Mononuclear cell (primary cell): ENCODE measurements around the gene PXN. TPM values are rescaled to one million over a fixed set of nuclear protein-coding genes. Genes with fewer than 3 reads are reported as not detected.

Source experiments
- H3K27me3 ChIP-seq: 2 replicates; pipeline ENCODE4 v1.6.0; 2011; ENCODE audit warnings: low read length, control low read depth; ENCODE audit not compliant: insufficient read depth
- H3K4me1 ChIP-seq: 2 replicates; pipeline ENCODE4 v1.5.1; 2011; ENCODE audit warnings: mild to moderate bottlenecking, low read length, control low read depth; ENCODE audit not compliant: insufficient read depth
- H3K4me3 ChIP-seq: 2 replicates; pipeline ENCODE4 v1.5.1; 2011; ENCODE audit warnings: mild to moderate bottlenecking, low read length, moderate library complexity
- H3K9me3 ChIP-seq: 2 replicates; pipeline ENCODE4 v1.5.1; 2011; ENCODE audit warnings: low read depth, mild to moderate bottlenecking, control low read depth, low read length
- total RNA-seq: library from RNA; depleted of rRNA; stranded (reverse); fragments of >200 nt; gene quantifications from one replicate; pipeline ENCODE4 v1.2.3, GENCODE V29; 2012

The PXN gene
- total RNA-seq = 80.8 TPM

DNA sequence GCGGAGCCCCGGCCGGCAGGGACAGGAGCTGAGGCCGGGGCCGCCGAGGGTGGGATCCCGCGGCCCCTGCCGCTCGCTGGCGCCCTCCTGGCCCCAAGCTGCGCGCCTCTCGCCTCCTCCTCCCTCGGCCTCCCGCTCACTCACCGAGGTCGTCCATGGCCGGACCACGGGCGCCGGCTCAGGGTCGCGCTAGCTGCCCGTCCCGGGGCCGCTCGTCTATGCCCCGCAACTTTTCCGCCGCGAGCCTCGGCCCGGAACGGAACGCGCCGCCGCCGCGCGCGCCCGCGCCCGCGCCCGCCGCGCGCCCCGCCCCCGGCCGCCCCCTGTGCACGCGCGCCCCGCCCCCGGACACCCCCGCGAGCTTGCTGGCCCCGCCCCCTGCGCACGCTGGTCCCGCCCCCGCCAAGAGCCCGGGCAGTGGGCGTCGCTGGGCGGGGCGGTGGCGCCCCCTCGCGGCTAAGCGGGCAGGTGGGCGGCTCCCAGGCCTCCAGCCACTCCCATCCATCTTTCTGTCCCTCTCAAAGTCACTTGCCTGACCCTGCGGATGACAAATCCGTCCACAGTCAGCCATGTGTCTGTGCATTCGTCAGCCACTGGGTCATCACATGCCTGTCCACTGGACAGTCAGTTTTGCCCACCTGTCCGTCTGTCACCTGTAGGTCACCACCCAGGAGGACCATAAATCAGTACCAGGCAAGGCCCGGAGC is at the start of gene PXN:
Gene PXN (minus strand): TSS at position 258 of the 707 bp plus-strand sequence. CDS start 101 bp downstream, at position 157.
- H3K4me3 ChIP-seq = peak within 1 kb of the TSS; percentile 85
- H3K27me3 ChIP-seq = no peaks in the 10 kb centered on the region
- no peaks in the 10 kb centered on the region for H3K9me3 ChIP-seq
- H3K4me1 ChIP-seq = peaks cover 47% of the 10 kb centered on the region

DNA sequence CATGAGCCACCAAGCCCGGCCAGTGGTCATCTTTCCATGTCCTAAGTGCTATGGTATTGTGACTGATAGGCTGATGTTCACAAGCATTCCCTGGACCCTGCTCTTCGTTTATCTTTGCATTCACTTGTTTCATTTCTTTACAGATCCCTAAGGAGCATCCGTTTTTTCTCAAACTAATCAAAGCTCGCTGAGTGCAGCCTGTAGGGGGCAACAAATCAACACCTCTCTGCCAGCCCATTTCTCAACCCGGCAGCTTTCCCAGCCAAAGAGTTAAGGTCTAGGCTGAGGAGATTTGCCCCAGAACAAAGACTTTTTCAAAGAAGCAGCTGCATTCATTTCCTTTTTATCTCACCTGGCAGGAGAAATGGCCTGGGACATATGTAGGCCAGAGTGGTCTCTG is 48.7 kb upstream of the PXN start:
- Histone ChIP-seq H3K27me3 (no peaks in the 10 kb centered on the region), H3K4me1 (peaks cover 15% of the 10 kb centered on the region), H3K9me3 (no peaks in the 10 kb centered on the region), H3K4me3 (no peak overlapping the region)

DNA sequence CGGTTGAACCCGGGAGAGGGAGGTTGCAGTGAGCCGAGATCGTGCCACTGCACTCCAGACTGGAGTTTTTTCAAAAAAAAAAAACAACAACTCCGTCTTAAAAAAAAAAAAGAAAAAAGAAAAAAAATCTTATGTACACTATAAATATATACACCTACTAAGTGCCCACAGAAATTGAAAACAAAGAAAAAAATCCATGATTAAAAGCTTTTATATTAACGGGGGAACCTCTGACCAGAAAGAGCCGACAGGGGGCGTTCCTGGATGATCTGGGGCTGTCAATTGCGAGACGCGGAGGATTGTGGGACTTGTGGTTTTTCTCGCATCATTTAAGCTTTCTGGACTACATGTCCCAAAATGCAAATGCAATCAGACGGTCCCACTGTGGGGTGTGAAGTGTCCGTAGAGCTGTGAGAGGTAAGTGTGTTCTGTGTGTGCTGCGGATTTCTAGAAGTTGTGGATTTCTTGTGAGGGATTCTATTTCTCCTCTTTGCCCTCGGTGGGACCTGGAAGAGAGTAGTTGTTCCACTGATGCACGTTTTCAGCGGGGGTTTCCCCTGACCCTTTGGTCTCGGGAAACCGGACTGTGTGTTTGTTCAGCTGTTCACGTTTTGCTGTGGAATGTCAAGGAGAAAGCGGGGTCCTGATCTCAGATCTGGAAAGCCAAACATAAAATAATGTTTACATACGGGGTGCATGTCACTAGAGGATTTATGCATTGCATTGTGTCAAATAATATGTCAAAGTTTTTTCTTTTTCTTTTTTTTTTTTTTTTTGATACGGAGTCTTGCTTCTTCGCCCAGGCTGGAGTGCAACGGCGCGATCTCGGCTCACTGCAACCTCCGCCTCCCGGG is 36.7 kb upstream of the PXN start, which contains the start of gene SIRT4:
Gene SIRT4 (plus strand): TSS at position 360 of the 854 bp plus-strand sequence. CDS start 1,241 bp downstream, outside the sequence.
- H3K4me1 ChIP-seq = peaks cover 10% of the 10 kb centered on the region
- no peaks in the 10 kb centered on the region for H3K27me3 ChIP-seq
- peak within 1 kb of the TSS; percentile 93 for H3K4me3 ChIP-seq
- no peaks in the 10 kb centered on the region for H3K9me3 ChIP-seq

DNA sequence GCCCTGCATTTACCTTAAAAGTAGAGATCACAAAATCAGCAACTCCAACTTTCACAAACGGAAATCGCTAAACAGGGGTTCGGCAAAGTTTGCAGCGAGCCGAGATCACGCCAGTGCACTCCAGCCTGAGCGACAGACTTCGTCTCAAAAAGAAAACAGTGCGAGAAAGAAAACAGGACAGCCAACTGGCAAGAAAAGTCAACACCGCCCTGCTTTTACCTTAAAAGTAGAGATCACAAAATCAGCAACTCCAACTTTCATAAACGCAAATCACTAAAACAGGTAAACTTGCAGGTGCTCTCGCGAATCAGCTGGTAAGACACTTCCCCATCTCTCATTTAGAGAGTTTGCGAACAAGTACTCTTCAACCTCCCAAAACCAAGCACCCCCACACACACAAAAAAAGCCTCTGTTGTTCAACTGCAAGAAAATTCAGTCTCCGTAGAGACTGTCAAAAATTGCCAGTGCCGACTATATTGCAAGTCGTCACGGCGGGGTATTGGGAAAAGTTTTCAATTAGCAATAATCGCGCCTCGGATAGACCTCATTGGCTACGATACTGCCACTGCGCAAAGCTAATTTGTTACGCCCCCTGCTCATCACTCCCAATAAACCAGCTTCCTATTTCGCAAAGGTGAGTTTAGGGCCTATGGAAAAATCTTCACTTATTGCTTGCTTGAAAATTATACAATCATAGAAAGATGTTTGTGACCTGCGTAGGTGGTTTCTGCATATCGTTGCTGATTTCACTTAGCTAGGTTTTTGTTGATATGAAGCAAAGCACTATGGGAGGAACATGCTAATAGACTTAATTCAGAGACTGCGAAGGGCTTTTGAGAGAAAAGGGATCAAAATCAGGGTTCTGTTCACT is 27.4 kb upstream of the PXN start, which contains the start of gene RNU4-1:
Gene RNU4-1 (minus strand): TSS at position 577 of the 871 bp plus-strand sequence.
- H3K9me3 ChIP-seq = no peaks in the 10 kb centered on the region
- no peaks in the 10 kb centered on the region for H3K27me3 ChIP-seq
- peaks cover 34% of the 10 kb centered on the region for H3K4me1 ChIP-seq
- H3K4me3 ChIP-seq = peak within 1 kb of the TSS; percentile 41

- no peaks in the 10 kb centered on the region for H3K27me3 ChIP-seq
- H3K9me3 ChIP-seq = no peaks in the 10 kb centered on the region
- peak overlapping the region; percentile 41 for H3K4me3 ChIP-seq
These were observed 26.8 kb upstream of the PXN start for GRCh38 chr12:120292411-120292660.

DNA sequence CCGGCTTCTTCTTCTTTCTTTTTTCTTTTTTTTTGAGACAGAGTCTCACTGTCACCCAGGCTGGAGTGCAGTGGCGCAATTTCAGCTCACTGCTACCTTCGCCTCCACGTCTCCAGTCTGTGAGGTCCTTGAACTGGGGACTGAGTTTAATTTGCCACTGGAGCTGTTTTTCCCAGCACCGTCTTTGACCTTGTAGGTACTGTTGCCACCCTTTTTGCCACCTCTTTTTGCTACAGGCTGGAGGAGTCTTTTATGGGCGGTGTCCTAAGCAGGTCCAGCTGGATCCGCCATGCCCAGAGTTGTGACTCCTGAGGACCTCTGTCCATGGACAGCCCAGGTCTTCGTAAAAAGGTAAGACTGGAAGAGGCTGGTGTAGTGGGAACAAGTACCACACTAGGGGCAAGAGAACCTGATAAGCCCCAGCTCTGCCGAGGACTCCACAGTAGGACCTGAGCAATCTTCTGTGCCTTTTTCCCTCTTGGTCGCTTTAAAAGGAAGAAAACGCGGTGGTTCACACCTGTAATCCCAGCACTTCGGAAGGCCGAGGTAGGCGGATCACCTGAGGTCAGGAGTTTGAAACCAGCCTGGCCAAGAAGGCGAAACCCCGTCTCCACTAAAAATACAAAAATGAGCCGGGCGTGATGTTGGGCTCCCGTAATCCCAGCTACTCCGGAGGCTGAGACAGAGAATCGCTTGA is 25.2 kb upstream of the PXN start:
- Histone ChIP-seq H3K9me3 (no peaks in the 10 kb centered on the region), H3K4me1 (peaks cover 34% of the 10 kb centered on the region), H3K4me3 (peak overlapping the region; percentile 41), H3K27me3 (no peaks in the 10 kb centered on the region)

More at GRCh38 chr12:120292411-120292660, 26.8 kb upstream of the PXN start:
- H3K4me1 ChIP-seq = peaks cover 34% of the 10 kb centered on the region

GRCh38 chr12:120287491-120287890 is 22.0 kb upstream of the PXN start:
- Histone ChIP-seq H3K27me3 (no peaks in the 10 kb centered on the region), H3K9me3 (no peaks in the 10 kb centered on the region), H3K4me3 (no peak overlapping the region), H3K4me1 (peaks cover 23% of the 10 kb centered on the region)

GRCh38 chr12:120286768-120287490 is 21.4 kb upstream of the PXN start:
- Histone ChIP-seq H3K4me1 (peaks cover 19% of the 10 kb centered on the region), H3K9me3 (no peaks in the 10 kb centered on the region), H3K27me3 (no peaks in the 10 kb centered on the region), H3K4me3 (no peak overlapping the region)

GRCh38 chr12:120284381-120284780 is 18.9 kb upstream of the PXN start:
- no peaks in the 10 kb centered on the region for H3K9me3 ChIP-seq
- no peaks in the 10 kb centered on the region for H3K27me3 ChIP-seq
- H3K4me1 ChIP-seq = no peaks in the 10 kb centered on the region
- H3K4me3 ChIP-seq = no peak overlapping the region

- Histone ChIP-seq H3K9me3 (no peaks in the 10 kb centered on the region), H3K4me3 (no peak overlapping the region), H3K27me3 (no peaks in the 10 kb centered on the region), H3K4me1 (no peaks in the 10 kb centered on the region)
These were observed 17.8 kb upstream of the PXN start for GRCh38 chr12:120283318-120283717.

GRCh38 chr12:120278137-120279069 is 12.9 kb upstream of the PXN start:
- no peaks in the 10 kb centered on the region for H3K27me3 ChIP-seq
- H3K4me1 ChIP-seq = no peaks in the 10 kb centered on the region
- H3K4me3 ChIP-seq = no peak overlapping the region
- H3K9me3 ChIP-seq = no peaks in the 10 kb centered on the region

- no peaks in the 10 kb centered on the region for H3K4me1 ChIP-seq
- H3K27me3 ChIP-seq = no peaks in the 10 kb centered on the region
- H3K4me3 ChIP-seq = no peak overlapping the region
- H3K9me3 ChIP-seq = no peaks in the 10 kb centered on the region
These were observed 11.2 kb upstream of the PXN start for GRCh38 chr12:120276734-120277133.

GRCh38 chr12:120267736-120268135 is 2.2 kb upstream of the PXN start:
- Histone ChIP-seq H3K4me1 (peaks cover 26% of the 10 kb centered on the region), H3K4me3 (no peak overlapping the region), H3K9me3 (no peaks in the 10 kb centered on the region), H3K27me3 (no peaks in the 10 kb centered on the region)
